ENCODE data around the gene MRPL17. TPM values are rescaled to one million over a fixed set of nuclear protein-coding genes. Genes with fewer than 3 reads are reported as not detected.

The MRPL17 gene
- total and polyA plus RNA-seq, 9 of the 15 experiments (the other 6 are each of a cell fraction or from before 2014, with no cell fraction given) = 33.9 to 81.6 (median 43.9) TPM

- no peaks in the 10 kb centered on the region for H3K36me3 ChIP-seq (ENCODE audit: control insufficient read depth, insufficient read depth, low read length)
- no peak for FAIRE-seq
- no peaks in the 10 kb centered on the region for H4K20me1 ChIP-seq (replicated peaks; ENCODE audit: control insufficient read depth, insufficient read depth, low read length)
- H3K27ac ChIP-seq (ENCODE audit: extremely low read depth, low read depth, low read length) = no peak overlapping the region
- ChIA-PET POLR2A (no interaction called here), CTCF (ENCODE audit: low intra/inter-chr PET ratio) (no interaction called here)
- no peak overlapping the region for H3K4me3 ChIP-seq
- 27% methylated on average over 3 of the region's 3 CpGs for whole genome bisulfite sequencing (ENCODE audit: insufficient coverage, low coverage, missing lambda C conversion rate)
- 0 out of 5 replicates have a peak, but pooled peaks cover 0 to 4% of the 10 kb centered on the region in 2 experiments for H3K4me1 ChIP-seq (replicated peaks in 1 of 2; ENCODE audit: control insufficient read depth in 2 of 2, insufficient read depth in 2 of 2, low read length in 2 of 2)
- no peak overlapping the region for H2AFZ ChIP-seq (ENCODE audit: low read depth, low read length)
- no peak for ATAC-seq
- H3K27me3 ChIP-seq (ENCODE audit: control insufficient read depth in 2 of 2, insufficient read depth in 2 of 2, low read length in 2 of 2) = no peaks in the 10 kb centered on the region
- no peak for DNase-seq (ENCODE audit: extremely low read depth in 1 of 4, low spot score in 3 of 4)
- no peaks in the 10 kb centered on the region for H3K9me1 ChIP-seq (ENCODE audit: control insufficient read depth, insufficient read depth, low read length)
- in situ Hi-C loops (cut with MboI) = no loop called here
- H3K9me3 ChIP-seq (replicated peaks; ENCODE audit: control insufficient read depth, insufficient read depth, low read depth, low read length) = no peaks in the 10 kb centered on the region
- TF ChIP-seq NFIX (CRISPR knock-in tag; IDR thresholded peaks at IDR 0.05; ENCODE audit: low read depth) (no peak), SRSF7 (optimal IDR thresholded peaks at IDR 0.05; ENCODE audit: low read depth, low read length) (no peak), ZNF134 (CRISPR knock-in tag; conservative IDR thresholded peaks at IDR 0.05) (no peak), SIX5 (IDR thresholded peaks at IDR 0.05; ENCODE audit: borderline replicate concordance in 1 of 2, insufficient read depth in 1 of 2, low read depth in 1 of 2, low read length in 2 of 2) (no peak), DNMT1 (IDR thresholded peaks at IDR 0.05) (no peak)
- no peak overlapping the region for H3K9ac ChIP-seq (ENCODE audit: insufficient read depth in 1 of 2, low read depth in 2 of 2, low read length in 2 of 2)
- no peak overlapping the region for H3K4me2 ChIP-seq (ENCODE audit: insufficient read depth, low read length)
- no peaks in the 10 kb centered on the region for H3K79me2 ChIP-seq (ENCODE audit: control insufficient read depth, insufficient read depth, low read length)
- BruUV-seq (replicated peaks) = no TSS peak
- intact Hi-C loops (cut with micrococcal nuclease) = no loop called here
These were observed 22.4 kb downstream of the MRPL17 start for GRCh38 chr11:6660712-6661111.

GRCh38 chr11:6658647-6659046 lies 24.5 kb downstream of the MRPL17 start:
- no peak overlapping the region for H3K4me2 ChIP-seq (ENCODE audit: insufficient read depth, low read length)
- intact Hi-C loops (cut with micrococcal nuclease) (no loop called here), in situ Hi-C loops (cut with MboI) (no loop called here)
- H3K36me3 ChIP-seq (ENCODE audit: control insufficient read depth, insufficient read depth, low read length) = no peaks in the 10 kb centered on the region
- no peaks in the 10 kb centered on the region for H3K9me1 ChIP-seq (ENCODE audit: control insufficient read depth, insufficient read depth, low read length)
- H4K20me1 ChIP-seq (replicated peaks; ENCODE audit: control insufficient read depth, insufficient read depth, low read length) = no peaks in the 10 kb centered on the region
- H2AFZ ChIP-seq (ENCODE audit: low read depth, low read length) = no peak overlapping the region
- FAIRE-seq (no peak), ATAC-seq (no peak), DNase-seq (ENCODE audit: extremely low read depth in 1 of 4, low spot score in 3 of 4) (no peak)
- H3K4me3 ChIP-seq = no peak overlapping the region
- ChIA-PET POLR2A (interaction anchor here (1.8 kb wide), 1 partner anchor 22 kb away, joined by 6 read pairs; no protein-coding TSS in a partner anchor), CTCF (ENCODE audit: low intra/inter-chr PET ratio) (no interaction called here)
- H3K79me2 ChIP-seq (ENCODE audit: control insufficient read depth, insufficient read depth, low read length) = no peaks in the 10 kb centered on the region
- no peaks in the 10 kb centered on the region for H3K27me3 ChIP-seq (ENCODE audit: control insufficient read depth in 2 of 2, insufficient read depth in 2 of 2, low read length in 2 of 2)
- BruUV-seq (replicated peaks) = no TSS peak
- no peak overlapping the region for H3K9ac ChIP-seq (ENCODE audit: insufficient read depth in 1 of 2, low read depth in 2 of 2, low read length in 2 of 2)
- no peak overlapping the region for H3K27ac ChIP-seq (ENCODE audit: extremely low read depth, low read depth, low read length)
- no peaks in the 10 kb centered on the region for H3K9me3 ChIP-seq (replicated peaks; ENCODE audit: control insufficient read depth, insufficient read depth, low read depth, low read length)
- H3K4me1 ChIP-seq (replicated peaks in 1 of 2; ENCODE audit: control insufficient read depth in 2 of 2, insufficient read depth in 2 of 2, low read length in 2 of 2) = peaks cover 0 to 9% of the 10 kb centered on the region in 2 experiments; a peak in 3 of 5 replicates
- TF ChIP-seq TAF15 (IDR thresholded peaks at IDR 0.05; ENCODE audit: low read depth, low read length) = no peak
- TF ChIP-seq PHTF2 (CRISPR knock-in tag; IDR thresholded peaks at IDR 0.05) = no peak
- no peak for TF ChIP-seq KLF1 (tag; IDR thresholded peaks at IDR 0.05)
- TF ChIP-seq KDM2B (CRISPR knock-in tag; IDR thresholded peaks at IDR 0.05) = no peak
- TF ChIP-seq ZNF57 (CRISPR knock-in tag; IDR thresholded peaks at IDR 0.05) = no peak
- TF ChIP-seq RBBP5 (IDR thresholded peaks at IDR 0.05; ENCODE audit: borderline replicate concordance, insufficient read depth, low read length, poor library complexity, severe bottlenecking) = no peak
- TF ChIP-seq CCNT2 (IDR thresholded peaks at IDR 0.05; ENCODE audit: borderline replicate concordance, extremely low read depth, insufficient read length, low read depth, low read length) = no peak
- TF ChIP-seq NRF1 (conservative IDR thresholded peaks at IDR 0.05 in 1 of 2, IDR thresholded peaks at IDR 0.05 in 1 of 2) = no peak
- TF ChIP-seq ZNF77 (CRISPR knock-in tag; IDR thresholded peaks at IDR 0.05) = no peak

All from K562 (cell line).